Testis (tissue), 3 donors: Measurements from ENCODE around the gene STAT5B. TPM values are rescaled to one million over a fixed set of nuclear protein-coding genes. Genes with fewer than 3 reads are reported as not detected.

Source experiments
- DNase-seq: peaks from one replicate; pipeline ENCODE4 v3.0.0-alpha.2; 2019
- H3K27ac ChIP-seq, 2 donors: fragments of 200-600 bp; sonication (generic); one replicate each; pipeline ENCODE4 v1.5.1; 2019
- H3K27me3 ChIP-seq: fragments of 200-600 bp; sonication (generic); one replicate; pipeline ENCODE4 v1.5.1; 2019
- H3K36me3 ChIP-seq: fragments of 200-600 bp; sonication (generic); one replicate; pipeline ENCODE4 v1.5.1; 2017; ENCODE audit warnings: low read depth; ENCODE audit errors: missing control alignments
- H3K4me1 ChIP-seq: fragments of 200-600 bp; sonication (generic); one replicate; pipeline ENCODE4 v1.5.1; 2019
- H3K4me3 ChIP-seq, 2 donors: fragments of 200-600 bp; sonication (generic); one replicate each; pipeline ENCODE4 v1.5.1; 2017 to 2019
- H3K9me3 ChIP-seq: fragments of 200-600 bp; sonication (generic); one replicate; pipeline ENCODE4 v1.5.1; 2017
- POLR2A ChIP-seq: fragments of 450-650 bp; IDR thresholded peaks from one replicate; pipeline ENCODE4 v1.6.1; 2017; ENCODE audit warnings: antibody characterized with exemption, mild to moderate bottlenecking, moderate library complexity
- whole genome bisulfite sequencing, 2 donors: methylation state at CpG; one replicate each; pipeline ENCODE4 v1.1.5; 2018; 5-methylcytosine and 5-hydroxymethylcytosine counted together
- intact Hi-C: fragments of 100-400 bp; cut with DNase I; formaldehyde crosslinking; loops from one replicate; pipeline ENCODE4 v1.15.1; 2023; ENCODE audit warnings: low total_unique reads
- polyA plus RNA-seq: library from polyadenylated mRNA; stranded (reverse); fragments of 350-450 nt; fragmentation: Illumina TruSeq; extraction: RNeasy Lipid Tissue Mini Kit (QIAGEN cat#74804); gene quantifications from one replicate; pipeline ENCODE4 v1.2.3, GENCODE V29; 2014; ENCODE audit warnings: low read depth, low replicate concordance; ENCODE audit not compliant: insufficient read depth
- total RNA-seq, 2 donors: library from RNA; depleted of rRNA; stranded (reverse); fragments of >200 nt; gene quantifications; one replicate each; pipeline ENCODE4 v1.2.3, GENCODE V29; 2016
- TF ChIP-seq, protein P1 (sequence below), 3 experiments: fragments of 450-650 bp in 2 of 3; fragments of 200-600 bp in 1 of 3; sonication (generic) in 1 of 3; IDR thresholded peaks; one replicate each; pipeline ENCODE4 v1.5.1; 2016 to 2019; ENCODE audit warnings: antibody characterized with exemption in 3 of 3, mild to moderate bottlenecking in 2 of 3, moderate library complexity in 1 of 3

The STAT5B gene
- total and polyA plus RNA-seq, 3 donors from 2014 or later, result 65.9 to 81.5 (median 66.0) TPM

DNA sequence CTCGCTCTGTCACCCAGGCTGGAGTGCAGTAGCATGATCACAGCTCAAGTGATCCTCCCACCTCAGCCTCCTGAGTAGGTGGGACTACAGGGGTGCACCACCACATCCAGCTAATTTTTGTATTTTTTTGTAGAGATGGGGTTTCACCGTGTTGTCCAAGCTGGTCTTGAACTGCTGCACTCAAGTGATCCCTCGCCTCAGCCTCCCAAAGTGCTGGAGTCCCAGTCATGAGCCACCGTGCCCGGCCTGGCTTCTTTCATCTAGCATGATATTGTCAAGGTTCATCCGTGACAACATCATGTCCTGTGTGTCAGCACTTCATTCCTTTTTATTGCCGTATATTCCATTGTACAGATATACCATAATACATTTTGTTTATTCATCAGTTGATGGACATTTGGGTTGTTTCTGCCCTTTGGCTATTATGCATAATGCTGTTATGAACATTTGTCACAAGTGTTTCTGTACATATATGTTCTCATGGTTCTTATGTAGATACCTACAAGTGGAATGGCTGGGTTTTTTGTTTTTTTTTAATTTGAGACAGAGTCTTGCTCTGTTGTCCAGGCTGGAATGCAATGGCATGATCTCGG, 78.5 kb downstream of the STAT5B start:
- DNase-seq, result no peak
- H3K4me1 ChIP-seq, result peaks cover 25% of the 10 kb centered on the region
- H3K27ac ChIP-seq, result no peak overlapping the region
- intact Hi-C loops, result no loop called here
- H3K4me3 ChIP-seq, result no peak overlapping the region
- H3K27me3 ChIP-seq, result no peaks in the 10 kb centered on the region
- no peaks in the 10 kb centered on the region for H3K36me3 ChIP-seq
- no peaks in the 10 kb centered on the region for H3K9me3 ChIP-seq
- no peak for TF ChIP-seq POLR2A
- TF ChIP-seq, protein P1, sequence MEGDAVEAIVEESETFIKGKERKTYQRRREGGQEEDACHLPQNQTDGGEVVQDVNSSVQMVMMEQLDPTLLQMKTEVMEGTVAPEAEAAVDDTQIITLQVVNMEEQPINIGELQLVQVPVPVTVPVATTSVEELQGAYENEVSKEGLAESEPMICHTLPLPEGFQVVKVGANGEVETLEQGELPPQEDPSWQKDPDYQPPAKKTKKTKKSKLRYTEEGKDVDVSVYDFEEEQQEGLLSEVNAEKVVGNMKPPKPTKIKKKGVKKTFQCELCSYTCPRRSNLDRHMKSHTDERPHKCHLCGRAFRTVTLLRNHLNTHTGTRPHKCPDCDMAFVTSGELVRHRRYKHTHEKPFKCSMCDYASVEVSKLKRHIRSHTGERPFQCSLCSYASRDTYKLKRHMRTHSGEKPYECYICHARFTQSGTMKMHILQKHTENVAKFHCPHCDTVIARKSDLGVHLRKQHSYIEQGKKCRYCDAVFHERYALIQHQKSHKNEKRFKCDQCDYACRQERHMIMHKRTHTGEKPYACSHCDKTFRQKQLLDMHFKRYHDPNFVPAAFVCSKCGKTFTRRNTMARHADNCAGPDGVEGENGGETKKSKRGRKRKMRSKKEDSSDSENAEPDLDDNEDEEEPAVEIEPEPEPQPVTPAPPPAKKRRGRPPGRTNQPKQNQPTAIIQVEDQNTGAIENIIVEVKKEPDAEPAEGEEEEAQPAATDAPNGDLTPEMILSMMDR (IDR thresholded peaks at IDR 0.05), result no peak
- WGBS, 2 donors, result 90 to 97% methylated on average over 8 of the region's 8 CpGs

DNA sequence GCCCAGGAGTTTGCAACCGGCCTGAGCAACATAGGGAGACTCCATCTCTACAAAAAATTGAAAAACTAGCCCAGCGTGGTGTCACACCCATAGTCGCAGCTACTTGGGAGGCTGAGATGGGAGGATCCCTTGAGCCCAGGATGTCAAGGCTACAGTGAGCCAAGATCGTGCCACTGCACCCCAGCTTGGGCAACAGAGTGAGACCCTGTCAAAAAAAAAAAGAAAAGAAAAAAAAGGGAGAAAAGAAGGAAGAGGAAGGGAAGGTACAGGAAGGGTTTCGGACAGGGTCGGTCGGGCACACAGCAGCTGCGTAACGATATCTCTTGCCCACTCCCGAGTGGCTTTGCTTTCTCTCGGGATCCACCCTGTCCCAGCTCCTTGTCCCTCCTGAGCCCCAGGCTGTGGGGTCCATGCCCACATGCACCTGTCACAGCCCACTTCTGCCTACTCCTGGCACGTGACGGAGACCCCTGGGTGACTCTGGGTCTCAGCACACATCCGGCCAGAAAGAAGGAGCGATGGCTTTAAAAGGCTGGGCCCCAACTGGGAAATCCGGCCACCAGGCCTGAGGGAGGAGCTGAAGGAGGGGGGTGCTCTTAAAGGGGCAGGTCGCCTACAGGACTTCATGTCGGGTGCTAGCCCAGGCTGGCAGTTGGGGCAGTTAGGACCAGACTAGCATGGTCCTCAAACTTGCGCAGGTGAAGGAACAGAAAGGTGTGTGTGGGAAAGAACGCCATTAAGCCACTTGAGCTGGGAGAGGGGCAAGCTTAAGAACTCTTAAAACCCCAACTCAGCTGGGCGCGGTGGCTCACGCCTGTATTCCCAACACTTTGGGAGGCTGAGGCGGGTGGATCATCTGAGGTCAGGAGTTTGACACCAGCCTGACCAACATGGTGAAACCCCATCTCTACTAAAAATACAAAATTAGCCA, 82.0 kb downstream of the STAT5B start, which contains the start of gene GHDC:
Gene GHDC, minus strand, starts transcription at position 526 of the 931 bp plus-strand sequence. CDS start 913 bp downstream, outside the sequence.
- no peak for TF ChIP-seq POLR2A
- TF ChIP-seq, protein P1 (IDR thresholded peaks at IDR 0.05), result peak in 2 of 3 experiments; percentile 20 to 29
- Histone ChIP-seq H3K36me3 (no peaks in the 10 kb centered on the region), H3K9me3 (no peaks in the 10 kb centered on the region), H3K27me3 (no peaks in the 10 kb centered on the region), H3K27ac (peak within 1 kb of the TSS; percentile 3 to 63), H3K4me1 (peaks cover 11% of the 10 kb centered on the region), H3K4me3 (peak within 1 kb of the TSS; percentile 52 to 67)
- intact Hi-C loops, result no loop called here
- DNase-seq, result peak; percentile 95
- 39 to 40% methylated on average over 22 to 24 of the region's 24 CpGs for WGBS, 2 donors

DNA sequence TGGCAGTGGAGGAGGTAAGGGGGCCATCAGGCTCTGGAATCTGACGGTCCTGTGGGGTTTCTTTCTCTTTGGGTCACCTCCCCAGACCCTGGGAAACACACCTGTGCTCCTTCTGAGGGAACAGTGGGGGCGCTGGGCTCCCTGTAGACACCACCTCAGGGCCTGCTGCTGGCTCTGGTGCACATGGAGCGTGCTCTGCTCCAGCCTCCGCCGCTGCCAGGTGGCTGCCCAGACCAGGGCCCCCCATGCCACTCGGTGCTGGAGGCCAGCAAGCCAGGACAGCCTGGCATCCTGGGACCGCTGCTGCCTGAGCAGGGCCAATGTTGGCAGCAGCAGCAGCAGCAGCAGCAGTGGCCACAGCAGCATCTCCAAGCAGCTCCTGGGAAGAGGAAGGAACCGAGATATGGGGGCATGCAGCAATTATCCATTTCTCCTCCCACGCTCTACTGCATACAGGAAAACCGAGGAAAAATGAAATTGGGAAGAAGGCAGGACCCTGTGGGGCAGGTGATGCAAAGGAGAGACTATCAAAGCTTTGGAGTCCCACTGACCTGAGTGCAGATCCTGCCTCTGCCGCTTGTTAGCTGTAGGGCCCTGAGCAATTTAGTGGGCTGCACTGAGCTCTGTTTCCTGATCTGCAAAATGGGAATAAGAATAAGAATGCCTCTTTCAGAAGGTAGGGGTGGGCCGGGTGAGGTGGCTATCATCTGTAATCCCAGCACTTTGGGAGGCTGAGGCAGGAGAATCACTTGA, 82.8 kb downstream of the STAT5B start:
- H3K27ac ChIP-seq, result no peak overlapping the region
- TF ChIP-seq, protein P1 (IDR thresholded peaks at IDR 0.05), result no peak
- TF ChIP-seq POLR2A, result no peak
- peaks cover 8% of the 10 kb centered on the region for H3K4me1 ChIP-seq
- H3K4me3 ChIP-seq, result peak overlapping the region; percentile 52 to 67
- intact Hi-C loops, result no loop called here
- H3K9me3 ChIP-seq, result no peaks in the 10 kb centered on the region
- H3K36me3 ChIP-seq, result no peaks in the 10 kb centered on the region
- WGBS, 2 donors, result 68 to 75% methylated on average over 6 to 12 of the region's 12 CpGs
- DNase-seq, result no peak
- H3K27me3 ChIP-seq, result no peaks in the 10 kb centered on the region

DNA sequence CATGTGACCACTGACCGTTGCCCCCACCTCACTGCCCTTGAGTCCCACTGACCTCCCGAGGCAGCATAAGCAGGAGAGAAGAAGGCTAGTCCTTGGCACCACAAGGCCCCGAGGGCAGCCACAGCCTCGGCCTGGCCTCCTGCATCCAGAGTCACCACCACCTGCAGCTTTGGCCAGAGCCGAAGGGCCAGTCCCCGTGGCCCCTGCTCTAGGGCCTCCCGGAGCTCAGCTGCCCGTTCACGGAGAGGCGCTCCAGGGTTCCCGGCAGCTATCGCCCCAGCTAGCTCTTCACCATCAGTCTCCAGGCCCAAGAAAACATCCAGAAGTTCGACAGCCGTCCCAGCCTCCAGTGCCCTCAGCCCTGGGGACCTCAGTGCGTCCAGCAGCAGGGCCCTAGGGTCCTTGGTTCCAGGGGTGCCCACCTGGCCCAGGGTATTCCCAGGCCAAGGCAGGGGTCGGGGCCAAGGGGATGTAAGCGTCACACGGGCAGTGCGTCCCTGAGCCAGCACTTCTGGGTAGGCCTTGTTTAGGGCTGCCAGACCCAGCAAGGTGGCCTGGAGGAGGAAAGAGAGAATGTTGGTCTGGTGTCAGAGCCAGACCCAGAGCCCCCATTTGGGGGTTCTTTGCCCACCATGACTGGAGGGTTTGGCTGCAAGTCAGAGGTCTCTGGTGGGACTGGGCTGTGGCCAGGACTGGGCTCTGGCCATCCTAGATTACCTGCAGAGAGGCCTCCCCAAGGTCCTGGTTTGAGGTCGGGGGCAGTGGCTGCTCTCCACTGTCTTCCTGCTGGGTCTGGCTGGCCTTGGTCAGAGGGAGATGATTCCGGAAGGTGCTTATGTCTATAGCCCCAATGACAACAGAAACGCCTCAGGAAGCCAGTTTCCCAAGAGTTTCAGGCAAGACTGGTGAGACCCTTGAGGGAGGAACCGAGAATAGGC, 83.7 kb downstream of the STAT5B start:
- Histone ChIP-seq H3K36me3 (no peaks in the 10 kb centered on the region), H3K9me3 (no peaks in the 10 kb centered on the region), H3K4me1 (peaks cover 8% of the 10 kb centered on the region), H3K4me3 (no peak overlapping the region), H3K27ac (no peak overlapping the region), H3K27me3 (no peaks in the 10 kb centered on the region)
- WGBS, 2 donors, result 89% methylated on average over 18 to 19 of the region's 23 CpGs
- intact Hi-C loops, result no loop called here
- no peak for DNase-seq
- no peak for TF ChIP-seq POLR2A
- TF ChIP-seq, protein P1 (IDR thresholded peaks at IDR 0.05), result no peak
